ENCODE results near the gene GDI2. TPM values are rescaled to one million over a fixed set of nuclear protein-coding genes. Genes with fewer than 3 reads are reported as not detected.

GDI2 gene
- total and polyA plus RNA-seq, 11 donors, result 20.0 to 167 (median 117) TPM

DNA sequence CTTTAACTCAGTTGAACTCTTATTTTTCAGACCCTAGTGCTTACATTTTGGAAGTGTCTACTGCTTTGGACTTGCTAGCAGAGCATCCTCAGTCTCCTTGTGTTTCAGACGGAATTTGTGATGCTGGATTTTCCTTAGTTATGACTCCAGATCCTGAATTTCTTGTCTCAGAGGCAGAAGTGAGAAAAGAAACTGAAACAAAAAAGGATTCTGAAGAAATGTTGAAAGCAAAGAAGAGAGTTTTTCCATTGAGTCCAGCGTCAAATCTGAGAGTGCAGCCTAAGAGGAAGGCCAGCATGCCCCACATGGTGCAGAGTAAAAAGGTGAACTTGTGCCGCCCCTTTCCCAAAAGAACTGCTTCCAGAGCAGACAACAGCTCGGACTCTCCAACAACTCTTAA is 82.5 kb downstream of the GDI2 start:
- WGBS, 4 donors, result 90 to 95% (median 93%) methylated on average over 4 of the region's 4 CpGs
- Histone ChIP-seq H3K9me3 (no peaks in the 10 kb centered on the region), H3K27me3 (no peaks in the 10 kb centered on the region), H3K36me3 (peaks cover 0 to 98% (median 71%) of the 10 kb centered on the region in 9 donors), H3K4me3 (no peak overlapping the region), H3K27ac (no peak overlapping the region), H3K4me1 (peaks cover 0 to 6% (median 0%) of the 10 kb centered on the region in 12 donors)
- ATAC-seq, result no peak
- intact Hi-C loops (cut with DNase I), result no loop called here
- TF ChIP-seq, protein P1, sequence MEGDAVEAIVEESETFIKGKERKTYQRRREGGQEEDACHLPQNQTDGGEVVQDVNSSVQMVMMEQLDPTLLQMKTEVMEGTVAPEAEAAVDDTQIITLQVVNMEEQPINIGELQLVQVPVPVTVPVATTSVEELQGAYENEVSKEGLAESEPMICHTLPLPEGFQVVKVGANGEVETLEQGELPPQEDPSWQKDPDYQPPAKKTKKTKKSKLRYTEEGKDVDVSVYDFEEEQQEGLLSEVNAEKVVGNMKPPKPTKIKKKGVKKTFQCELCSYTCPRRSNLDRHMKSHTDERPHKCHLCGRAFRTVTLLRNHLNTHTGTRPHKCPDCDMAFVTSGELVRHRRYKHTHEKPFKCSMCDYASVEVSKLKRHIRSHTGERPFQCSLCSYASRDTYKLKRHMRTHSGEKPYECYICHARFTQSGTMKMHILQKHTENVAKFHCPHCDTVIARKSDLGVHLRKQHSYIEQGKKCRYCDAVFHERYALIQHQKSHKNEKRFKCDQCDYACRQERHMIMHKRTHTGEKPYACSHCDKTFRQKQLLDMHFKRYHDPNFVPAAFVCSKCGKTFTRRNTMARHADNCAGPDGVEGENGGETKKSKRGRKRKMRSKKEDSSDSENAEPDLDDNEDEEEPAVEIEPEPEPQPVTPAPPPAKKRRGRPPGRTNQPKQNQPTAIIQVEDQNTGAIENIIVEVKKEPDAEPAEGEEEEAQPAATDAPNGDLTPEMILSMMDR (IDR thresholded peaks at IDR 0.05), result no peak
- TF ChIP-seq POLR2A (IDR thresholded peaks at IDR 0.05), result no peak
- DNase-seq, result no peak

DNA sequence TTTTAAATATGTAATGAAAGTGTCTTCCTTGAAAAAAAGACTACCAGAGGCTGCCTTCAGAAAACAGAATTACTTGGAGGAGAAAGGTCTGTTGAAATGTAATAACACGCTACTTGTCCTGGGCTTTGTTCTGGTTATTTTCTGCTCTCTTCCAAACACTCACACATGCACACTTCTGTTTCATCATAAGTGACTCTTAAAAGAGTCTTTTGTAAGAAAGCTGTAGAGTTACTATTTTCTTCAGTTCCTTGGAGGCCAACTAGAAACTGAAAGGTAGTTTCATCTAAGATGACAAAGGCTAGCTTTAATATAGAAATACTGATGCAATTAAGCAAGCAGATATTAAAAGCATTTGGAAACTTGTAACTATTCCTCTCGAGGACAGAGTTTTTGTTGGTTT is 89.5 kb downstream of the GDI2 start:
- Histone ChIP-seq H3K36me3 (peaks cover 0 to 80% (median 70%) of the 10 kb centered on the region in 9 donors), H3K27me3 (no peaks in the 10 kb centered on the region), H3K4me3 (no peak overlapping the region), H3K4me1 (no peaks in the 10 kb centered on the region), H3K9me3 (no peaks in the 10 kb centered on the region), H3K27ac (no peak overlapping the region)
- intact Hi-C loops (cut with DNase I), result no loop called here
- ATAC-seq (no peak), DNase-seq (no peak)
- TF ChIP-seq POLR2A (IDR thresholded peaks at IDR 0.05), result no peak
- TF ChIP-seq, protein P1 (IDR thresholded peaks at IDR 0.05), result no peak
- 68 to 80% (median 76%) methylated on average over 2 of the region's 2 CpGs for WGBS, 4 donors

DNA sequence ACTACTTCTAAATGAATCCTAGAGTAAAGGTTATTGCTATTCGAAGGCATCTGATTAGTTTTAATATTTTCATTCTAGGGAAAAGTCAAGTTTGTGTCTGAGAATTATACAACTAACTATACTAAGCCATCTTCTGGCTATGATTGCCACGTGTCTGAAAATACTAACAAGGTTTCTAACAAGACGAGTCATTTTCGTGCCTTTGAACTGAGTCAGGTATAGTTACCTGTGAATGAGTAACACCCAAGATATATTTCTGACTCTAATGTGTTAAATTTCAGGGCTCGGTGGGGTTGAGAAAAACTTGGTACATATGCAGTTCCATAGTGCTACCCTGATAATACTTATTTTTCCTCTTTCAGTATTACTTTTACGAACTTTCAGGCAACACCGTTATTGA is 93.1 kb downstream of the GDI2 start:
- 96 to 98% (median 97%) methylated on average over 7 of the region's 7 CpGs for WGBS, 4 donors
- Histone ChIP-seq H3K4me3 (no peak overlapping the region), H3K36me3 (peaks cover 0 to 49% (median 37%) of the 10 kb centered on the region in 9 donors), H3K27ac (no peak overlapping the region), H3K4me1 (no peaks in the 10 kb centered on the region), H3K27me3 (no peaks in the 10 kb centered on the region), H3K9me3 (no peaks in the 10 kb centered on the region)
- no peak for TF ChIP-seq POLR2A (IDR thresholded peaks at IDR 0.05)
- TF ChIP-seq, protein P1 (IDR thresholded peaks at IDR 0.05), result no peak
- intact Hi-C loops (cut with DNase I), result no loop called here
- no peak for ATAC-seq
- DNase-seq, result no peak

DNA sequence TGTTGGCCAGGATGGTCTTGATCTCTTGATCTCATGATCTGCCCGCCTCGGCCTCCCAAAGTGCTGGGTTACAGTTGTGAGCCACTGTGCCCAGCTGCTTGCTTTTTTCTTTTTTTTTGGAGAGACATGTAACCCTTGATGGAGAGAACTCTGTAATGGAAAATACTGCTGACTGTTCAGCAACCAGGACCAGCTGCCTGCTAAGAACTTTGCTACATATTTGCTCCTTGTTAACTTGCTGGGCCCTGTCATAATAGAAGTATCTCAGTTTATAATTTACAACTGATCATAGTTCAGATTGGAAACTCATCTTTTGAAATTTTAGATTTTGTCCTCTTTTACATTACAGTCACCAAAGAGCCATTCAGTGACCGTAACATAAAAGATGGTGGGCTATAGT is 93.7 kb downstream of the GDI2 start:
- no peak overlapping the region for H3K4me3 ChIP-seq
- DNase-seq (no peak), ATAC-seq (no peak)
- WGBS, 4 donors, result 93 to 98% (median 95%) methylated on average over 3 of the region's 3 CpGs
- intact Hi-C loops (cut with DNase I), result no loop called here
- H3K36me3 ChIP-seq, result peaks cover 0 to 43% (median 32%) of the 10 kb centered on the region in 9 donors
- no peak for TF ChIP-seq POLR2A (IDR thresholded peaks at IDR 0.05)
- TF ChIP-seq, protein P1 (IDR thresholded peaks at IDR 0.05), result no peak
- no peaks in the 10 kb centered on the region for H3K9me3 ChIP-seq
- no peaks in the 10 kb centered on the region for H3K27me3 ChIP-seq
- no peaks in the 10 kb centered on the region for H3K4me1 ChIP-seq
- no peak overlapping the region for H3K27ac ChIP-seq

Other genes starting within 250 kb of the GDI2 start
- gene ASB13, start 146.8 kb downstream of the GDI2 start, total RNA-seq, result 10 to 100 TPM; 12.0 to 18.6 (median 13.3) TPM
- gene ASB13, start 146.8 kb downstream of the GDI2 start, polyA plus RNA-seq, result 10 to 100 TPM in 1 of 2 donors, 1 to 10 TPM in 1; 9.9 to 11.2 TPM
- gene TASOR2, start 128.6 kb downstream of the GDI2 start, total RNA-seq, result 10 to 100 TPM; 28.7 to 47.2 (median 35.5) TPM
- 10 to 100 TPM in 1 of 2 donors, 1 to 10 TPM in 1; 9.6 to 16.9 TPM for gene TASOR2, start 128.6 kb downstream of the GDI2 start, polyA plus RNA-seq
- gene ANKRD16, start 76.5 kb upstream of the GDI2 start, total RNA-seq, result 1 to 10 TPM; 1.7 to 5.0 (median 2.9) TPM
- gene ANKRD16, start 76.5 kb upstream of the GDI2 start, polyA plus RNA-seq, result 1 to 10 TPM; 2.0 to 2.7 TPM
- gene FBH1, start 76.8 kb upstream of the GDI2 start, total RNA-seq, result 100 to 1,000 TPM in 2 of 9 donors, 10 to 100 TPM in 7; 57.4 to 111 (median 83.5) TPM
- 10 to 100 TPM; 59.1 to 84.4 TPM for gene FBH1, start 76.8 kb upstream of the GDI2 start, polyA plus RNA-seq
- gene IL15RA, start 164.1 kb upstream of the GDI2 start, total RNA-seq, result 10 to 100 TPM in 4 of 9 donors, 1 to 10 TPM in 5; 2.2 to 41.1 (median 6.0) TPM
- 10 to 100 TPM in 1 of 2 donors, 1 to 10 TPM in 1; 6.6 to 13.4 TPM for gene IL15RA, start 164.1 kb upstream of the GDI2 start, polyA plus RNA-seq
- 10 to 100 TPM in 1 of 9 donors, 1 to 10 TPM in 4, under 1 TPM in 3, not detected in 1; 0.32 to 11.1 (median 1.3) TPM for gene IL2RA, start 248.9 kb upstream of the GDI2 start, total RNA-seq
- under 1 TPM; 0.11 to 0.78 TPM for gene IL2RA, start 248.9 kb upstream of the GDI2 start, polyA plus RNA-seq